Neural crest cell (in vitro differentiated cells): ENCODE measurements around the gene HPN. TPM values are rescaled to one million over a fixed set of nuclear protein-coding genes. Genes with fewer than 3 reads are reported as not detected.
"Not testable (repeated sequence)": the region's sequence is repeated elsewhere in the genome, so short reads cannot be mapped to it uniquely, and the experiment has no call there.

Experiments
- DNase-seq: peaks from one replicate; pipeline ENCODE4 v3.0.0; 2021; ENCODE audit warnings: low read depth, mixed read lengths, low spot score
- H3K27ac Mint-ChIP-seq: one replicate; pipeline ENCODE4 v1.8.0; 2021; ENCODE audit warnings: mild to moderate bottlenecking, mixed read lengths; ENCODE audit not compliant: unreplicated experiment
- H3K27me3 Mint-ChIP-seq: 2 replicates; pipeline ENCODE4 v1.8.0; 2021; ENCODE audit warnings: low read depth, mild to moderate bottlenecking, mixed read lengths
- H3K36me3 Mint-ChIP-seq: 2 replicates; pipeline ENCODE4 v1.8.0; 2021; ENCODE audit warnings: low read depth, mild to moderate bottlenecking, mixed read lengths
- H3K4me1 Mint-ChIP-seq: 2 replicates; pipeline ENCODE4 v1.8.0; 2021; ENCODE audit warnings: mixed read lengths
- H3K4me3 Mint-ChIP-seq: one replicate; pipeline ENCODE4 v1.8.0; 2021; ENCODE audit warnings: mild to moderate bottlenecking, mixed read lengths
- H3K9me3 Mint-ChIP-seq: 2 replicates; pipeline ENCODE4 v1.8.0; 2021; ENCODE audit warnings: mixed read lengths
- total RNA-seq: library from RNA; stranded (reverse); gene quantifications from 2 replicates; pipeline ENCODE4 v1.2.1, GENCODE V29; 2021
- TF ChIP-seq, protein P1 (sequence below): fragments of 200-600 bp; sonication (generic); conservative IDR thresholded peaks from 2 replicates; pipeline ENCODE4 v1.5.0; 2021; ENCODE audit warnings: antibody characterized with exemption, mild to moderate bottlenecking

Gene HPN
- total RNA-seq, 1 donor from 2014 or later, result 0.26 TPM

DNA sequence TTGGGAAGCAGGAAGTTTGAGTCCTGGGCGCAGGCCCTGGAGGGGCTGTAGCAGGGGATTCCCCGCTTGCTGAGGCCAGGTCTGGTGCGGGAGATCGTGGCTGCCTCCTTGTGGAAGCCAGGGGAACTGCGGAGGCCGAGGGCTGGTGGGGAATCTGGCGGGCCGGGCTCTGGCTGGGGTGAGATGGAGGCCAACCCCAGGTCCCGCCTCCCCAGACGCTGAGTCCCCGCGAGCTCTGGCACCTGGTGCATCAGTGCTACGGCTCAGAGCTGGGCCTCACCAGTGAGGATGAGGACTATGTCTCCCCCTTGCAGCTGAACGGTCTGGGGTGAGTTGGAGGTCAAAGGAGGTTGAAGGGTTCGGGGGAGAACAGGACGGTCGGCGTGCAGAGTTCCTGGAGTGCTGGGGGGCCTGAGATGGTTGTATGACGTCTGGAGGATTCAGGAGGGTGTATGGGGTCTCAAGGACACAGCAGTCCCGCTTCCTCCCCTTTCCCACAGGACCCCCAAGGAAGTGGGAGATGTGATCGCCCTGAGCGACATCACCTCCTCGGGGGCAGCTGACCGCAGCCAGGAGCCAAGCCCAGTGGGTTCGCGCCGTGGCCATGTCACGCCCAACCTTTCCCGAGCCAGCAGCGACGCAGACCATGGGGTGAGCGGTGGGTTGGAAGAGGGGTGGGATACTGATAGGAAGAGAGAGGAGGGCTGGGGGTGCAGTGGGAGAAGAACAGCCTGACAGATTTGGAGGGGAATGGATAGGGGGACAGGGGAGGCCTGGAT lies 28.3 kb upstream of the HPN start:
- DNase-seq, result peak; percentile 85
- TF ChIP-seq, protein P1, sequence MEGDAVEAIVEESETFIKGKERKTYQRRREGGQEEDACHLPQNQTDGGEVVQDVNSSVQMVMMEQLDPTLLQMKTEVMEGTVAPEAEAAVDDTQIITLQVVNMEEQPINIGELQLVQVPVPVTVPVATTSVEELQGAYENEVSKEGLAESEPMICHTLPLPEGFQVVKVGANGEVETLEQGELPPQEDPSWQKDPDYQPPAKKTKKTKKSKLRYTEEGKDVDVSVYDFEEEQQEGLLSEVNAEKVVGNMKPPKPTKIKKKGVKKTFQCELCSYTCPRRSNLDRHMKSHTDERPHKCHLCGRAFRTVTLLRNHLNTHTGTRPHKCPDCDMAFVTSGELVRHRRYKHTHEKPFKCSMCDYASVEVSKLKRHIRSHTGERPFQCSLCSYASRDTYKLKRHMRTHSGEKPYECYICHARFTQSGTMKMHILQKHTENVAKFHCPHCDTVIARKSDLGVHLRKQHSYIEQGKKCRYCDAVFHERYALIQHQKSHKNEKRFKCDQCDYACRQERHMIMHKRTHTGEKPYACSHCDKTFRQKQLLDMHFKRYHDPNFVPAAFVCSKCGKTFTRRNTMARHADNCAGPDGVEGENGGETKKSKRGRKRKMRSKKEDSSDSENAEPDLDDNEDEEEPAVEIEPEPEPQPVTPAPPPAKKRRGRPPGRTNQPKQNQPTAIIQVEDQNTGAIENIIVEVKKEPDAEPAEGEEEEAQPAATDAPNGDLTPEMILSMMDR, result peak; percentile 86
- Mint-ChIP-seq H3K4me1 (no peaks in the 10 kb centered on the region), H3K4me3 (no peak overlapping the region), H3K36me3 (peaks cover 12% of the 10 kb centered on the region), H3K27ac (no peak overlapping the region), H3K27me3 (no peaks in the 10 kb centered on the region), H3K9me3 (no peaks in the 10 kb centered on the region)

- no peaks in the 10 kb centered on the region for H3K9me3 Mint-ChIP-seq
- DNase-seq, result no peak
- no peak overlapping the region for H3K4me3 Mint-ChIP-seq
- H3K36me3 Mint-ChIP-seq, result peaks cover 15% of the 10 kb centered on the region
- H3K27ac Mint-ChIP-seq, result no peak overlapping the region
- TF ChIP-seq, protein P1, result no peak
- H3K27me3 Mint-ChIP-seq, result no peaks in the 10 kb centered on the region
- no peaks in the 10 kb centered on the region for H3K4me1 Mint-ChIP-seq
These were observed 27.4 kb upstream of the HPN start for GRCh38 chr19:35013820-35014754.

DNA sequence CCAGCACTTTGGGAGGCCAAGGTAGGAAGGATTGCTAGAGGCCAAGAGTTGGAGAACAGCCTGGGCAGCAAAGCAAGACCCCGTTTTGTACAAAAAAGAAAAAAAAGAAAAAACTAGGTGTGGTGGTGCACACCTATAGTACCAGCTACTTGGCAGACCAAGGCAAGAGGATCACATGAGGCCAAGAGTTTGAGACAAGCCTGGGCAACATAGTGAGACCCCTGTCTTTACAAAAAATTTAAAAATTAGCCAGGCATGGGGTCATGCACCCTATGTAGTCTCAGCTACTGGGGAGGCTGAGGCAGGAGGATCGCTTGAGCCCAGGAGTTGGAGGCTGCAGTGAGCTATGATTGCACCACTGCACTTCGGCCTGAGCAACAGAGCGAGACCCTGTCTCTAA lies 26.7 kb upstream of the HPN start:
- not testable (repeated sequence) for DNase-seq, H3K27ac Mint-ChIP-seq, H3K27me3 Mint-ChIP-seq, H3K4me3 Mint-ChIP-seq, H3K9me3 Mint-ChIP-seq, H3K4me1 Mint-ChIP-seq
- peaks cover 19% of the 10 kb centered on the region for H3K36me3 Mint-ChIP-seq

- no peak overlapping the region for H3K4me3 Mint-ChIP-seq
- no peak overlapping the region for H3K27ac Mint-ChIP-seq
- no peaks in the 10 kb centered on the region for H3K27me3 Mint-ChIP-seq
- TF ChIP-seq, protein P1, result no peak
- peaks cover 19% of the 10 kb centered on the region for H3K36me3 Mint-ChIP-seq
- no peaks in the 10 kb centered on the region for H3K9me3 Mint-ChIP-seq
- no peak for DNase-seq
- H3K4me1 Mint-ChIP-seq, result no peaks in the 10 kb centered on the region
These were observed 26.1 kb upstream of the HPN start for GRCh38 chr19:35015270-35015953.

- DNase-seq, result no peak
- H3K27me3 Mint-ChIP-seq, result no peaks in the 10 kb centered on the region
- no peaks in the 10 kb centered on the region for H3K9me3 Mint-ChIP-seq
- peaks cover 21% of the 10 kb centered on the region for H3K36me3 Mint-ChIP-seq
- TF ChIP-seq, protein P1, result no peak
- no peak overlapping the region for H3K4me3 Mint-ChIP-seq
- no peak overlapping the region for H3K27ac Mint-ChIP-seq
- H3K4me1 Mint-ChIP-seq, result no peaks in the 10 kb centered on the region
These were observed 25.6 kb upstream of the HPN start for GRCh38 chr19:35015954-35016351.
